GM21576 (cell line): ENCODE measurements around the gene MAPKAPK3.

Experiments used
- ATAC-seq: cut with Tn5 transposase; IDR thresholded peaks from one replicate; pipeline ENCODE4 v1.9.1; 2021; ENCODE audit warnings: mild to moderate bottlenecking, moderate library complexity; ENCODE audit not compliant: unreplicated experiment

Gene MAPKAPK3

GRCh38 chr3:50607271-50608091, 9.5 kb upstream of the MAPKAPK3 start:
- no peak for ATAC-seq

DNA sequence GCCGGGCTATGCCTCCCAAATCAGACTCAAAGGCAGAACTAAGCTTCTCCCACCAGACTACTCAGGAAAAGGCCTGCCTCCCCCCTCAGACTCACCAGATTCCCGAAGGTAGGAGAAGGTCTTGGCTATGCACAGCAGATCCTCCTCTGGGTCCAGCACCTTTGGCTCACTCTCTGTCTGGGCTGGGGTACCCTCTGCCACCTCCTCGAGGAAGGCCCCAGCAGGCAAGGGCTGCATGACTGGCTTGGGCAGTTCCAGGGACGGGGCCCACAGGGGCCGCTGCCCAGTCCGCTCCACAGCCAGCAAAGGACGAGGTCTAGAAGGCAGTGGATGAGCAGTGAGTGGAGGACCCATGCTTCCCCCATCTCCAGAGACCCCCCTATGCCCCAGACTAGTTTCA, 8.7 kb upstream of the MAPKAPK3 start:
- no peak for ATAC-seq

GRCh38 chr3:50609071-50609762, 7.7 kb upstream of the MAPKAPK3 start:
- ATAC-seq, result no peak

DNA sequence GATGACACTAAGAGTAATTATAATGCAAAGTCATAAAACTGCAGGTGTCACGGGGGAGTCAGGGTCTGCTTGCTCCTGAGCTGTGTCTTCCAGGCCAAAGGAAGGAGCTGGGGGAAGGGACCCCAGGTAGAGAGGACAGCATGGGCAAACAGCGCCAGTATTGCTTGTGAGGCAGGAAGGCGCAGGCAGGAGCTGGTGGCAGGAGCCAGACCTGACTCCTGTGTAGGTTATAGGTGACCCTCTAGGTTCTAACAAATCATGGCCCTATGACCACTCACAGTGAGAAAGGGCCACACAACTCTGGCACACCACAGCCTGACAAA, 7.2 kb upstream of the MAPKAPK3 start:
- no peak for ATAC-seq

- no peak for ATAC-seq
These were observed 6.6 kb upstream of the MAPKAPK3 start for GRCh38 chr3:50610181-50610971.

- ATAC-seq, result no peak
These were observed 5.9 kb upstream of the MAPKAPK3 start for GRCh38 chr3:50610992-50611463.

DNA sequence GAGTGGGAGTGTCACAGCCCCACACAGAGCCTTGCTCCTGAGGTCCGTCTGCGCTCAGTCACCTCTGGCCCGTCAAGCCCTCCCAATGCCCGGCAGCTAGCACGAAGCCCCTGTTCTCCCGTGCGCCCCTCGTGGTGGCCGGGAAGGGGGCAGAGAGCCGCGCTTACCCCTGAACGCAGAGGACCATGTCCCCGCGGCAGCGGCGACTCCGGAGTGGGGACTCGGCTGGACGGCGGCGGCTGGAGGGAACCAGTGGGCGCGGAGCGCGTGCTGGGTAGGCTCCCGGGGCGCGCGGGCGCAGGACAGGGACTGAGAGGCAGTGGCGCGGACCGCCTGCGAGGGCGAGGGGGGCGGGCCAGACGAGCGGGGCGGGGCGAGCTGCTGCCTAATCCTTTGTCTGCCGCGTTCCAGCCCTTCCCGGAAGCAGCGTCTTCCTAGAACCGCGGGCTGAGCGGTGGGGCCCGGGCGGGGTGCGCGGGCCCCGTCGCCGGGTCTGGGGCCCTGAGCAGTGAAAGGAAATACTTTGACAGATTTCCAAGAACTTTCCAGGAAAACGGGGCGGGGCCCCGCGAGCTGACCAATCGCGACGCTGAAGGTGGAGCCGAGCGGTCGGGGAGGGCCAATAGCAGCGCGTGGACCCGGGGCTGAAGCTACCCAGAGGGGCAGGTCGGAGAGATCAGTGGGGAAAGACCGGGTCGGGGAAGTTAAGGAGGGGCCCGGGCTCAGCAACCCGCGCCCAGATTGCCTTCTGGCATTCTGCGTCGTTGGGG, 5.3 kb upstream of the MAPKAPK3 start, which contains the start of gene CISH:
TSS of gene CISH (minus strand) at position 311 of the 770 bp plus-strand sequence. CDS start at position 187, 124 bp downstream.
- peak; percentile 68 for ATAC-seq

DNA sequence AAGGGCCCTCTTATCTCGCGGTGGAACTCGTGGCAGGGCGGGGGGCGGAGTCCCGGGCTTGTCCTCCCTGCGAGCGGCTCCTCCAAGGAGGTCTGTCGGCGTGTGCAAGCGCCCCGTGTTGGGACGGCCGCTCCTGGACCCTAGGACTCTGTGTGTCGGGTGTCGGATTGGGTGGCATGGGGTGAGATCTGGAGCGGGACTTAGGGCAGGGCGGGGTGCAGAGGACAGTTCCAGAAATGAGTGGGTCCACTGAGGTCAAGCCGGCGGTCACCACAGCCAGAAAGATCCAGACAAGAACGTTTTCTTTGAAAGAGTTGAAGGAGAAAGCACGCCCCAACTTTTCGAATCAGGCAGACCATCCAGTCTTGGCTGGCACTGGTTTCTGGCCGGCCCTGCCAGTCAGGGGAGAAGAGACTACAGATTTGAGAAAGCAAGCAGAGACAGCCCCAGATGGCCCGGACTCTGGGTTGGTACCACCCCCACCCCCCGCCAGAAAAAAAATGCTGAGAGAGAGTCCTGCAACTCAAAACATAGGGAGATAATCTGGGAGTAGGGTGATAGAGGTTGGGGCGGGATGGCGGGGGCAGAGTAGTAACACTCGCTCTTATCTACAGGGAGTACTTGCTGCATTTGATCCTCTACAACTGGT, 4.6 kb upstream of the MAPKAPK3 start:
- ATAC-seq, result no peak

DNA sequence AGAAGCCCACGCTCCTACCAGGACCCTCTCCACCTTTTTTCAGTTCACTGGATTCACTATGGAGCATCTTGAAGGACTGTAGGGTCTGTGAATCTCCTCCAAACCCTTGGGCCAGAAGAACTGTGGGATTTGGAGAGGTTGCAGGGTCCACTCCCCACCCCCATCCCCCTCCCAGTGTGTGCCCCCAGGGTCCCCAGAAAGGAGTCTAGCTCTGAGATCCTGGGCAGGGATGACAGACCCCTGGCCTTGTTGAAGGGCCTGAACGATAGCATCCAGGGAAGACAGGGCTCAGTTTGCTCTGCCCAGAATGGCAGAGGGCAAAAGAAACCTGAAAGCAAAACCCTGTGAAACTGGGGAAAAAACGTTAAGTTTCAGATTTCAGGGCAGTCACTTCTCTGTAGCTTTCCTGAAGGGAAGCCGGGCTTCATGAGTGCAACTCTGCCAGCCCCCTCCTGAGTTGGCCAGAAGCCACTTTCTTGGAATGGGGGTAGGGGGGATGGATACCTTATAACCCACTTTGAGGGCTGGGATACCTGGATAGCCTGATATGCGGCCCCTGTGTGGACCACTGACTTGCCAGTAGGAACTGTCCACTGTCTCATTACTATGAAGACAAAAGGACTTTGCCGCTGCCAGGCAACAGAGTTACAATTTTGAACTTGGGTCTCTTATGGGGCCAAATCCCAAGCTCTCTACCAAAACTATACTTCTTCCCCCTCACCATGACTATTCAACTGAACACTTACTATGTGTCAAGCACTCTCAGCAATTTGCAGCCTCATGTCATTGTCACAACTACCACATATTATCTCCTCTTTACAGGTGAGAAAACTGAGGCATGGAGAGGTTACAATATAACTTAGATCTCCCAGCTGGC, 3.7 kb upstream of the MAPKAPK3 start:
- ATAC-seq, result no peak

- ATAC-seq, result no peak
These were observed 1.8 kb upstream of the MAPKAPK3 start for GRCh38 chr3:50615190-50615589.

- peak; percentile 28 for ATAC-seq
These were observed 765 bp upstream of the MAPKAPK3 start for GRCh38 chr3:50616003-50616769.

GRCh38 chr3:50616770-50617095, 218 bp upstream of the MAPKAPK3 start:
- ATAC-seq, result peak; percentile 67

- ATAC-seq, result no peak
These were observed 1.0 kb downstream of the MAPKAPK3 start for GRCh38 chr3:50617911-50618481.

GRCh38 chr3:50620420-50620819, 3.5 kb downstream of the MAPKAPK3 start:
- ATAC-seq, result no peak

DNA sequence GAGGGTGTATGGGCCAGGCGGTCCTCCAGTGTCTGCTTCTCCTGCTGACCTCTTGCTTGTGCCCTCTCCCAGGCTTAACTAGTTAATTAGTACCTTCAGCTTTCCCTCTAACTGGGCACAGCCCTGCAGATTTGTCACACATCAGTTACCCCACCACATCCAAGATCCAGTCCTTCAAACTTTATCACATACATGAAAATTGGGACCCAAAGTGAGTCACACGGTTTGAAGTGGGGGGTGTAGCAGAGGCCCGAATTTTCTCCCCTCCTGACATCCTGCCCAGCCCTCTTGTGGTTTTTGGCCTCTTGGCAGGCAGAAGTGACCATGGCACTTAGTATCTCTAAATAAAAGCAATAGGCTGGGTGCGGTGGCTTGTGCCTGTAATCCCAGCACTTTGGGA, 3.9 kb downstream of the MAPKAPK3 start:
- no peak for ATAC-seq

- no peak for ATAC-seq
These were observed 5.9 kb downstream of the MAPKAPK3 start for GRCh38 chr3:50622881-50623280.

GRCh38 chr3:50623840-50624474, 7.0 kb downstream of the MAPKAPK3 start:
- ATAC-seq, result peak; percentile 48

GRCh38 chr3:50624634-50625033, 7.7 kb downstream of the MAPKAPK3 start:
- no peak for ATAC-seq
